Activated naive CD4-positive, alpha-beta T cell treated with anti-CD3 and anti-CD28 coated beads, Interleukin-2, amount 50 U/mL, for 16 hours (primary cell): ENCODE results near the gene UBE2C.

Experiments
- DNase-seq: peaks from one replicate; pipeline ENCODE4 v3.0.0-alpha.2; 2020

Gene UBE2C

DNA sequence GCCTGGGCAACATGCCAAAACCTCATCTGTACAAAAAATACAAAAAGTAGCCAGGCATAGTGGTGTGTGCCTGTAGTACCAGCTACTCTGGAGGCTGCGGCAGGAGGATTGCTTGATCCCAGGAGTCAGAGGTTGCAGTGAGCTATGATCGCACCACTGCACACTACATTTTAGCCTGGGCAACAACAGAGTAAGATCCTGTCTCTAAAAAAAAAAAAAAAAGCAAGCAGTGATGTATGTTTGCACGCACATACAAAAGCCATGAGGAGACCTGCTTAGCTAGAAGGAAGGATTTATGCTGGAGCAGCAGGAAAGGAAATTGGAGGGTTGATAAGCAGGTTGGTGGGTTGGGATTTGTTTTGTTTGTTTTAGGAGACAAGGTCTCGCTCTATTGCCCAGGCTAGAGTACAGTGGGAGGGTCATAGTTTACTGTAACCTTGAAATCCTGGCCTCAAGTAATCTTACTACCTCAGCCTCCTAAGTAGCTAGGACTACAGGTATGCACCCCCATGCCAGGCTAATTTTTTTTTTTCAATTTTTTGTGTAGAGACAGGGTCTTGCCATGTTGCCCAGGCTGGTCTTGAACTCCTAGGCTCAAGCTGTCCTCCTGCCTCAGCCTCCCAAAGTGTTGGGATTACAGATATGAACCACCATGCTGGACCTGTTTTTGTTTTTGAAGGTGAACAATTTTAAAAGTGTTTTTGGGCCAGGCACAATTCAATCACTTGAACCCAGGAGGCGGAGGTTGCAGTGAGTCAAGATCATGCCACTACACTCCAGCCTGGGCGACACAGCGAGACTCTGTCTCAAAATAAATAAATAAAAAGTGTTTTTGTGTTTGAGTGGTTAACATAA lies 49.0 kb downstream of the UBE2C start:
- no peak for DNase-seq

DNA sequence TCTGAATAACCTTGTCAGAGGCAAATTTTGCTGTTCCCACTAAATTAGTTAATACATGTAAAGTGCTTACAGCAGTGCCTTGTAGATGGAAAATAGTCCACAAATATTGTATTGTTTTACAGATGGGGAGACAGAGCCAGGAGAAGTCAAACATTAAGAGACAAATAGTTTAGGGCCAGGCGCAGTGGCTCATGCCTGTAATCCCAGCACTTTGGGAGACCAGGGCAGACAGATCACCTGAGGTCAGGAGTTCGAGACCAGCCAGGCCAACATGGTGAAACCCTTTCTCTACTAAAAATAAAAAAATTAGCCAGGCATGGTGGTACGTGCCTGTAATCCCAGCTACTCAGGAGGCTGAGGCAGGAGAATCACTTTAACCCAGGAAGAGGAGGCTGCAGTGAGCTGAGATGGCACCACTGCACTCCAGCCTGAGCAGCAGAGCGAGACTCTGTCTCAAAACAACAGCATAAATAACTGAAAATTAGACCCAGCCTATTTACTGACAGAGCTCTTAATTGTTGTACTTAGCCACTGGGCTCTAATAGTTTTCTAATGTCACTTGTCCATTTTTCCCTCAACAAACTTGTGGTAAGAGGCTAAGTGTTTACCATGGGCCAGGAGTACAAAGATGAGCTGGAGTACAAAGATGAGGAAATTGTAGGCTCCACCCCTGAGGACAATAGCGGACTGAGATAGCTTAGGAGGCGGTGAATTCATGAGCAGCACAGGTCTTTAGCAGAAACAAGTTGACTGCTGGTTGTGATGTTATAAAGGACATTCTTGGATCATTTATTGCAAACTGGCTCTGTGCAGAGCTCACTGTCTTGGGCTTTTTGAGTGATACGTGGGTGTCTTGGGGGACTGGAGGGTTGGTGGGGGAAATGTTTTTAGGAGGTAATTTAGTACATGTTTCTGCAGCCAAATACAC lies 51.4 kb downstream of the UBE2C start:
- no peak for DNase-seq

DNA sequence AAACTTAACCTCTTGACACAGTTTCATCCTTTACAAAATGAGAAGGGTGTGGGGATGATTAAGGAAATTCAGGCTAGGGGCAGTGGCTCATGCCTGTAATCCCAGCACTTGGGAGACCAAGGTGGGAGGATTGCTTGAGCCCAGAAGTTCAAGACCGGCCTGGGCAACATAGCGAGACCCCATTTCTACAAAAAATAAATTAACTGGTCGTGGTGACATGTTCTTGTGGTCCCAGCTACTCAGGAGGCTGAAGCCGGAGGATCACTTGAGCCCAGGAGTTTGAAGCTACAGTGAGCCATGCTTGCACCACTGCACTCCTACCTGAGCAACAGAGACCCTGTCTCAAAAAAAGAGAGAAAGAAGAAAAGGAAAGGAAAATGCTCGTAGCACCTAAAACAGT lies 54.0 kb downstream of the UBE2C start:
- DNase-seq = no peak
